ENCODE data around the gene RPRD1B.

- no peak for TF ChIP-seq CTCF (IDR thresholded peaks at IDR 0.05)
- no peak for TF ChIP-seq POLR2A (IDR thresholded peaks at IDR 0.05)
These were observed 15.2 kb upstream of the RPRD1B start for GRCh38 chr20:38018385-38018784.

All from Peyer's patch (tissue), 4 donors.